ENCODE data around the gene SGSM2.
A peak's percentile ranks its signal among the peaks of the same experiment; 100 is the strongest.
"Not testable (repeated sequence)": the region's sequence is repeated elsewhere in the genome, so short reads cannot be mapped to it uniquely, and the experiment has no call there.

The SGSM2 gene, protein sequence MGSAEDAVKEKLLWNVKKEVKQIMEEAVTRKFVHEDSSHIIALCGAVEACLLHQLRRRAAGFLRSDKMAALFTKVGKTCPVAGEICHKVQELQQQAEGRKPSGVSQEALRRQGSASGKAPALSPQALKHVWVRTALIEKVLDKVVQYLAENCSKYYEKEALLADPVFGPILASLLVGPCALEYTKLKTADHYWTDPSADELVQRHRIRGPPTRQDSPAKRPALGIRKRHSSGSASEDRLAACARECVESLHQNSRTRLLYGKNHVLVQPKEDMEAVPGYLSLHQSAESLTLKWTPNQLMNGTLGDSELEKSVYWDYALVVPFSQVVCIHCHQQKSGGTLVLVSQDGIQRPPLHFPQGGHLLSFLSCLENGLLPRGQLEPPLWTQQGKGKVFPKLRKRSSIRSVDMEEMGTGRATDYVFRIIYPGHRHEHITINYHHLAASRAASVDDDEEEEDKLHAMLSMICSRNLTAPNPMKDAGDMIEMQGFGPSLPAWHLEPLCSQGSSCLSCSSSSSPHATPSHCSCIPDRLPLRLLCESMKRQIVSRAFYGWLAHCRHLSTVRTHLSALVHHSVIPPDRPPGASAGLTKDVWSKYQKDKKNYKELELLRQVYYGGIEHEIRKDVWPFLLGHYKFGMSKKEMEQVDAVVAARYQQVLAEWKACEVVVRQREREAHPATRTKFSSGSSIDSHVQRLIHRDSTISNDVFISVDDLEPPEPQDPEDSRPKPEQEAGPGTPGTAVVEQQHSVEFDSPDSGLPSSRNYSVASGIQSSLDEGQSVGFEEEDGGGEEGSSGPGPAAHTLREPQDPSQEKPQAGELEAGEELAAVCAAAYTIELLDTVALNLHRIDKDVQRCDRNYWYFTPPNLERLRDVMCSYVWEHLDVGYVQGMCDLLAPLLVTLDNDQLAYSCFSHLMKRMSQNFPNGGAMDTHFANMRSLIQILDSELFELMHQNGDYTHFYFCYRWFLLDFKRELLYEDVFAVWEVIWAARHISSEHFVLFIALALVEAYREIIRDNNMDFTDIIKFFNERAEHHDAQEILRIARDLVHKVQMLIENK

DNA sequence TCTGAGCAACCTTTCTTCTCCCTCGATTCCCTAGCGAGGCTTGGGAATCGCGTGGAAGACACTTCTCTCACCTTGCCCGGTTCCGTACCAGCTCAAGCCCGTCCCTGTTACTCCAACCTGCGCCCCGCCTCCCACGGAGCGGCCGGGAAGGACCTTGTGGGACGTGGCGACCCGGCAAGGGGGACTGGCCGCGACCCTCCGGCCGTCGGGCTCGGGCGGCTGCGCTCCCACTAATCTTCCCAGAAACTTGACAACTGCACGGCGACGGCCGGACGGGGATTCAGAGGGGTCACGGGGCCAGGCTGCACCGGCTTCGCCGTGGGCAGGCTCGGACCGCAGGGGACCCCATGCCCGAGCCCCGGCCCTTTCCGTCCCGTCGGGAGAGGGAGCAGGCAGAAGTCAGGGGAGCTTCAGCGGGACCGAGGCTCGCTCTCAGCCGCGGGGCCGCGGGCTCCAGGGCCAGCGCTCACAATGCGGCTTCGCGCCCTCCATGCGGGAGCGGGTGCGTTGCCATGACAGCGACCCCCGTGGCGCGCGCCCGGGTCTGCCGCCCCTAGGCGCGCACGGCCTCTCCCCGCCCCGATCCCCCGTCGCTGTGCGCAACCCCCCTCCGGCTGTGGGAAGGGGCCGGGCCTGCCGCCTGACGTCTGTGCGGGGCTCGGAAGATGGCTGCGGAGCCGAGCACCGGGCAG, at the start of gene SGSM2:
TSS of gene SGSM2 (plus strand) at position 650 of the 692 bp plus-strand sequence. CDS start 188 bp downstream, outside the sequence.
- peak in 42 of 51 donors; percentile 4 to 78 (median 50) for DNase-seq

DNA sequence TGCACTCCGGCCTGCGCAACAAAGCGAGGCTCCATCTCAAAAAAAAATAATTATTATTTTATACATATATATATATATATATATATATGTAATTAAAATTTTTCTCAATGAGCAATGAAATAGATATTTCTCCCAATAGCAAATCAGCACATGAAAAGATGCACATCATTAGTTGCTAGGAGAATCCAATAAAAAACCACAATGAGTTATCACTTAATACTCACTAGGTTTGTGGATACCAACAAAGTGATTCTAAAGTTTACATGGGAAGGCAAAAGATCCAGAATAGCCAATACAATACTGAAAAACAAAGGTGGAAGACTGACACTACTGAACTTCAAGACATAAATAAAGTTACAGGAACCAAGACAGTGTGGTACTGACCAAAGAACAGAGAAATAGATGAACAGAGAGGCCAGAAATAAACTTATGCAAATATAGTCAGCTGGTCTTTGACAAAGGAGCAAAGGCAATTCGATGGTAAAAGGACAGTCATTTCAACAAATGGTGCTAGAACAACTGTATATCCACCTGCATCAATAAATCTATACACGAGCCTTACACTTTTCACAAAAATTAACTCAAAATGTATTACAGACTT, 47.3 kb upstream of the SGSM2 start:
- DNase-seq, result no peak

DNA sequence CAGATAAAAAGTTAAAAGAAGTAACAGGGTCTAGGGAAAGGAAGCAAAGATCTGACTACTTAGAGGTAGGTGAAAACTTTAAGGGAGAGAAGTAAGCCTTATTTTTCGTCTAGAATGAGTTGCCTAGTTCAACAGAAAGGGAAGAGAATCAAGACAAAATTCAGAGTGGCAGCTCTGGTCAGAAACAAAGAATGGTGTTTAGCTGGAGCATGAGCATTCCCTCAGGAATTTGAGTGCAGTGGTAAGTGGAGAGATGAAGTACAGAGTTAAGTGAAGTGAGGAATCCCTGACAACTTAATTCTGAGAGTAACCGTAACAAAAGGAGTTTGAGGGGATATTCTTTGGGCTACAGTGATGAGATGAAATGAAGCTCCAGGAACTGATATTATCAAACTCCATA, 45.2 kb upstream of the SGSM2 start:
- no peak for DNase-seq

DNA sequence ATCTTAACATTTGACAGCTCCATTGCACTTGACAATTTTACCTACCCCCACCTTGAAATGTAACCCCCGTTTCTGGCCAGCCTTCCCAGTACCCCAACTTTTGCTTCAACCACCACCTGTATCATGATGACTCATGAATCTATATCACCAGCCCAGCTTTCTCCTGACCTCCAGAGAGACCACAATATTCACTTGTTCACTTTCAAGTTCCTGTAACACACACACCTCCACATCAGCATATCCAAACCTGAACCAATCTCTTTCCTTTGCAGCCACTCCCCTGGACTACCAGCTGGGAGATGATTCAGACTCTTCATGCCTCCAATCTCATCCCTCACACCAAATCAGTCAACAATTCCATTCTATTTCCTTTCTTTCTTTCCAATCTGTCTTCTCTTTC, 41.7 kb upstream of the SGSM2 start:
- no peak for DNase-seq

DNA sequence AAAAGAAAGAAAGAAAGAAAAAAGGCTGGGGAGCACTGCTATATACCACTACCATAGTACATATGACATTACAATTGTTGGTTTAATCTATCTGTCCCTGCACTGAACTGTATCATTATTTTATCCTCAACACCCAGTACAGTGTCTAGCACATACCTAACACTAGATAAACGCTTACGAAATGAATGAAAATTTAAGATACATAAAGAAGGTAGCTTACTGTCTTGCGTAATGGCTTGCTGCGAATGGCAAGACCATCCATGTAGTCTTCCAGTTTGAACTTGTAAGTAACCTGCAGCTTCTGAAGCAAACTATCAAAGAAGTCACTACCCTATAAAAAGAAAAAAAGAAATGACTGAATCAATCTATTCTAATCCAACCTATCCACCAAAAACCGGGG, 40.3 kb upstream of the SGSM2 start:
- DNase-seq, result no peak

DNA sequence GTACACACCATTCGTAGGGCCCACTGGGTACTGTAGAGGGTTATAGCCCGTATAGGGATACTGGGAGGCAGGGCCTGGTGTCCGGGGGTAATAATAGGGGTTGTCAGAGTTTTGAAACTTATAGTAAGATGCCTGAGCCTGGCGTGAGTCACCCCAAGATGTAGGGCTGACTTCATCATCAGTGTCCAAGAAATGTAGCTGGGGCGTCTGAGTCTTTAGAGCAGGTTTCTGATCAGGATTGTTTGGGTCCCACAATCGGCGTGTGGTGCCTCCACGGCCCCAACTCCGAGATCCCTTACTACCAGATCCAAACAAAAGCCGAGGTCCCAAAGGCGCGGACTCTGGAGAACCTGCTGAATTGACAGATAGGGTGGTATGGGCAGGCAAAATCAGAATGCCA, 38.2 kb upstream of the SGSM2 start:
- DNase-seq, result no peak

DNA sequence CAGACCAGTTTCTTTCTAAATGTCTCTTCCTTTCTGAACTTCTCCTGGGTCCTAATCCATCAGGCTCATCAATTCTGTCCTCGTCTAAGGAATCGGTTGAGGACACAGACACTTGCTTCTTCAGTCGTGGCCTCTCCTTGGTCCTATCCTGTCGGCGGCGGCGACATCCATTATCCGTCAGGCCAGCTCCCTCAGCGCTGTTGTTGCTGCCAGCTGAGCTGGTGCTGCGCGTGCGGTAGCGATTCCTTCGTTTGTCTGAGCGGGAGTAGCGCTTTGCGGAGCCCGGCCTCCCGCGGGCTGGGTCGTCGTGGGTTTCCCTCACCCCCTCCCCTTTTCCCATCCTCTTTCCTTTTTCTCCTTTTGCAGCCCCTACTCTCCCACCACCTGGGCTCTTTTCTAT, 37.5 kb upstream of the SGSM2 start:
- DNase-seq, result no peak

DNA sequence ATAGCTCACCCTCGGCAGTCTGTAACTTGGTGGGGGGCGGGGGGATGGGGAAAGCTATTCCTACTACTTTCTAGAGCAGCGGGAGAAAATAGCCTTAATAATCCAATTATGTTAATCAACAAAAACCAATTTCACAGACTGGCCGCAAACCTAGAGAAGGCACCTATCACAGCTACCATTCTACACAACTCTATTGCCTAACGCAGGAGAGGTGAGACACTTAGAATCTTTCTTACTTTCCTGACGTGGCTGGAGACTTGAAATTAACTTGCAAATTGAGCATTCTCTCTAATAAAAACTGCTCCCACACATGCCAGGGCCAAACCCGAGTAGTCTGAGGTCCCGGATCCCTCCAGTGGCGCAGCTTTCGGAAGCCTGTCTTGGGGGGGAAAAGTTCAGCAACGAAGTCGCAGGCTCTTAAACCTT, 34.5 kb upstream of the SGSM2 start:
- peak in 1 of 51 donors; percentile 33 for DNase-seq

DNA sequence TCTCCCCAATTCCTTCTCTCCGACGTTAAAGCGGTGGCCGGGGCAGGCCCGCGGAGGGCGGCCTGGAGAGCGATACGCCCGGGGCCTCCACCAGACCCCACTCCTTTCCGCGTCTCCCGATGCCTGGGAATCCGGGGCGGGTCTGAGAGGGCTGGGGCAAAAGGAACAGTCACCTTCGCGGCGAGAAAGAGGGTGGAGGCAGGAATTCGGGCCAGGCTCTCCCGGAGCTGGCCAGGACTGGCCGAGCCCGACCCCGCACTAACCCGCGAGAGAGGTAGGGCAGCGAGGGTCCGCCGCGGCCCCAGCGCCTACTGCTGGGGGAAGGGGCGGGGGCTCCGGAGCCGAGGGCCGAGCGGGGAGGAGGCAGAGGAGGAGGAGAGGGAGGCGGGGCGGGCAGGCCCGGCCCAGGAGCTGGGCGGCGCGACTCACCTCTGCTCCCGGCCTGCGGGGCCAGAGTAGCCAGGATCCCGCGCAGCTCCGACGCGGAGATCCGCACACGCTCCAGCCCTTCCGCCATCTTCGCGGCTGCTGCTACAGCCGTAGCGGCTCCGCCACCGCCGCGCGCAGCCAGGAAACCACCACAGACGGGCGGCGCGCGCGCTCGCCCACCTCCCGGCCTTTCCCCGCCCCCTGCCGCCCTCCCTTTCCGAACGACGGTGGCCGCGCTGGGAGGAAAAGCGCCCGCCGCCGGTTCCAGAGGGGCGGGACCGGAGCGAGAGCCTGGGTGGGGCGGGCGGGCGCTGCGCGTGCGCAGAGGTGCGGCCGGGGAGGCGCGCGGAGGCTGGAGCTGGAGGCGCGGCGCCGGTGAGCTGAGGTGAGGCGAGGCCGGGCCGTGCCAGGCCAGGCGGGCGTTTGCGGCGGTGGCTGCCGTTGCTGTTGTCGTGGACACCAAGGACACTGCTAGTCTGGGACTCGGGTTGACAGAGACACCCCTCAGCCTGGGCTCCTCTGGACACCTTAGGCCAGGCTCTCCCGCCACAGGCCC, 33.8 kb upstream of the SGSM2 start, which contains the start of the genes SMG6 and SRR:
TSS of gene SMG6 (minus strand) at position 582 of the 985 bp plus-strand sequence. CDS start at position 517, 65 bp downstream.
TSS of gene SRR (plus strand) at position 747 of the 985 bp plus-strand sequence. CDS start 11,611 bp downstream, outside the sequence.
- DNase-seq, result peak; percentile 41 to 95 (median 88)

DNA sequence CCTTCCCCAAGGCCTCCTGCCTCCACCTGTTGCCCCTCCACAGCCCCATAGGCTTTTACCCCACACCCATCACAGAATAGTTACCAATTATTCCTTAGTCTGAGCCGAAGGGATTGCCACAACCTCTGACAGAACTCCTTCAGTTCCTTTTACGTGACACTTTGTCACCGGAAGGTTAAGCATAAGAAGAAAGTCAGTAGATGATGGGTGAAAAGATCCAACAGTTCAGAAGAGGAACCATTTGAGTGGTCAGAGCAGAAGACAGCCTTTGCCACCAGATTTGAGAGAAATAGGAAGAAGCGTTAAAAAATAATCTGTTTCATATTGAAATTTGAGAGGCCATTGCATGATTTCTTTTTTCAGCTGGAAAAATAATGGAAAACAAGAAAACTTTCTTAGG, 32.4 kb upstream of the SGSM2 start:
- DNase-seq, result no peak

DNA sequence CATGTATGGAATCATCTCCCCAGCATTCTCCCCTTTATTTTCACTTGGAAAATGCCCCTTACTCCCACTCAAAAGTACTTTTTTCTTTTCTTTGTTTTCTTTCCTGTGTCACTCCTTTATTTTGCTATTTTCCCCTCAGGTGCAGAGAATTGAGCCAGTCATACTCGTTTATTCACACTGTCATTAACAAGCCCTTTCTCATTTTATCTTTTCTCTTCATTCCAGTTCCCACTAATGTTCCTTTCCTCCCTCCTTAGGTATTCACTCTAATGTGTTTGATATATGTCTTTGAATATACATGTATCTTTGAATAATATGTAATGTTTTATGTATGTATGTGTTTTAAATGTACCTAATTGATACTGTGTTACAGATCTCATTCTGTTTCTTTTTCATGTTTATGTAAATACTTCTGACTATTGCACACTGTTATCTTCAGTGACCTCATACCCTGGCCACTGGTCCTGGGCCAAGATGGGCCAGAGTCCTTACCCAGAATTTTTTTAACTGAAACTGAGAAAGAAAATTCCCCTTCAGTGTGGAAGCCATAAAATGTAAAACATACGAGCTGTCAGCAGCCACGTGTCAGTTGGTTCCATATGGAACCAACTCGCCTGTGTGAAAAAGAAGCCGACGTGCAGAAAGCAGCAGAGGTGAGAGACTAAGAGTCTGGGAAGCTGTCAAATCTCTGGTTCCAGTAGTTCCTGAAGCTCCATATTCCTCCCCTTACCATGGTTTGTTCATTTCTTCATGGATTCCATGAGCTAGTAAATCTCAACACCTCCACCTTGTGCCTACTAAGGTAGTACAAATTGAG, 27.8 kb upstream of the SGSM2 start:
- DNase-seq, result no peak

DNA sequence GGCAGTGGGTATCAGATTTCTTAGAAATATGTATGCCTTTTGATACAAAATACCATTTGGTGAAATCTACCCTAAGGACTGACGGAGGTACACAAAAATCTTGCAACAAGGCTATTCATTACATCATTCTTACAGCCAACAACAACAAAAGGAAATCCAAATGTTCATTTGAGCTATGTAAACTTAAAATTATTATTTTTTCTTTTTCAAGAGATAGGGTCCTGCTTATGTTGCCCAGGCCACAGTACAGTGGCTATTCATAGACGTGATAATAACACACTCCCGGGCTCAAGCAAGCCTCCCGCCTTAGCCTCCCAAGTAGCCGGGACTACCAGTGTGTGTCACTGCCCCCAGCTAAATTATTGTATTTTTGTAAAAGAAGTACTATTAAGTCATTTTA, 24.6 kb upstream of the SGSM2 start:
- DNase-seq, result no peak

DNA sequence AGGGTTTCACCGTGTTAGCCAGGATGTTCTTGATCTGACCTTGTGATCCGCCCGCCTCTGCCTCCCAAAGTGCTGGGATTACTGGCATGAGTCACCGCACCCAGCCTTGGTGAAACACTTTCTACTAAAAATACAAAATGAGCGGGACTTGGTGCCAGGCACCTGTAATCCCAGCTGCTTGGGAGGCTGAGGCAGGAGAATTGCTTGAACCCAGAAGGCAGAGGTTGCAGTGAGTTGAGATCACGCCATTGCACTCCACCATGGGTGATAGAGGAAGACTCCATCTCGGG, 20.4 kb upstream of the SGSM2 start:
- DNase-seq, result not testable (repeated sequence)

DNA sequence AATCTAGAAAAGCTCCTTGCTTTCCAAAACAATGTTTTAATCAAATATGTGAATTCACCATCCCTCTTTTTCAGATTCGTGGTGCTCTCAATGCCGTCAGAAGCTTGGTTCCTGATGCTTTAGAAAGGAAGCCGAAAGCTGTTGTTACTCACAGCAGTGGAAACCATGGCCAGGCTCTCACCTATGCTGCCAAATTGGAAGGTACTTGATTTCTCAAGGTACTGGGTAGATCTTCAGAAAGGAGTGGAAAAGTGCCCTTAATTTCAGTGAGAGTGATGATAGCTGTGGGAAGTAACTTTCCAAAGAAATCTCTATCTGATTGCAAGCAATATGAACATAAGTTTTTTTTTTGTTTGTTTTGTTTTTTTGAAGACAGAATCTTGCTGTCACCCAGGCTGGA, 19.5 kb upstream of the SGSM2 start:
- DNase-seq, result no peak

DNA sequence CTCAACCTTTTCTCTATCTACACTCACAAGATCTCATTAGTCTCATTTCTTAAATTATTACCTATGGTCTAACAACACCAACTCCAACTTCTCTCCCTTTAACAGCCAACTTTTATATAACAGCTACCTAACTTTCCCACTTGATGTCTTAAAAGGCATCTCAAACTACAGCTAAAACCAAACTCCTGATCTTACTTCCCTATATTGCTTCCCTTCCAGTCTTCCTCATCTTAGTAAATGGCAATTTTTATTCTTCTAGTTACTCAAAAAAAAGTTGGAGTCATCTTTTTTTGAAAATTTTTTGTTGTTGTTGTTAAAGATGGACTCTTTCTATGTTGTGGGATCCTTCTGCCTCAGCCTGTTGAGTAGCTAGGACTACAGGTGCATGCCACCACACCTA, 18.2 kb upstream of the SGSM2 start:
- DNase-seq, result no peak

DNA sequence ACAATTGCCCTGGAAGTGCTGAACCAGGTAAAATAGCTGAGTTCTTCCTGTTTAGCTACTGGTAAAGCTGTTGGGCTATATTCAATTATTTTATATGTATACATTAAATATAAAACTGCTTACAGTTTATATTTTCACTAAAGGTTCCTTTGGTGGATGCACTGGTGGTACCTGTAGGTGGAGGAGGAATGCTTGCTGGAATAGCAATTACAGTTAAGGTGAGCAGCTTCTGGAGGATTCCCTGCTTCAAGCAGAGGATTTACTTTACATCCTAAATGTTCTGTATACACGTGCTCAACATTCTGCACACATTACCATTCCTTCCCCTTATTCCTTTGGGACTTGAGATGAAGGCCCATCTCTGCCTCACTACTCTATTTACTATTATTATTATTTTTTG, 15.9 kb upstream of the SGSM2 start:
- DNase-seq, result no peak

DNA sequence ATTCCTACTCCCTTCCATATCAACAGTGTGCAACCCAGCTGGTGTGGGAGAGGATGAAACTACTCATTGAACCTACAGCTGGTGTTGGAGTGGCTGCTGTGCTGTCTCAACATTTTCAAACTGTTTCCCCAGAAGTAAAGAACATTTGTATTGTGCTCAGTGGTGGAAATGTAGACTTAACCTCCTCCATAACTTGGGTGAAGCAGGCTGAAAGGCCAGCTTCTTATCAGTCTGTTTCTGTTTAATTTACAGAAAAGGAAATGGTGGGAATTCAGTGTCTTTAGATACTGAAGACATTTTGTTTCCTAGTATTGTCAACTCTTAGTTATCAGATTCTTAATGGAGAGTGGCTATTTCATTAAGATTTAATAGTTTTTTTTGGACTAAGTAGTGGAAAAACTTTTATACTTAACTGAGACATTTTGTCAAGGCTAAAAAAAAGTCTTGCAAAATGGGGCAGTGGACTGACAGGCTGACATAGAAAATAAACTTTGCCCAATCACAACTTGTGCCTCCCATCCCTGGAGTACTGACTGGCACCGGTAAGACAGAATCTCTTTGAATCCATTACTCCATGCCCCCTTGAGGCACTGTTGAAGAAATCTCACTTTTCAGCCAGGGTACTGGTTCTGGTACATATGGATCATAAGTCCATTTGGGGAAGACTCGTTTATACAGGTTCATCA, 13.5 kb upstream of the SGSM2 start:
- no peak for DNase-seq

DNA sequence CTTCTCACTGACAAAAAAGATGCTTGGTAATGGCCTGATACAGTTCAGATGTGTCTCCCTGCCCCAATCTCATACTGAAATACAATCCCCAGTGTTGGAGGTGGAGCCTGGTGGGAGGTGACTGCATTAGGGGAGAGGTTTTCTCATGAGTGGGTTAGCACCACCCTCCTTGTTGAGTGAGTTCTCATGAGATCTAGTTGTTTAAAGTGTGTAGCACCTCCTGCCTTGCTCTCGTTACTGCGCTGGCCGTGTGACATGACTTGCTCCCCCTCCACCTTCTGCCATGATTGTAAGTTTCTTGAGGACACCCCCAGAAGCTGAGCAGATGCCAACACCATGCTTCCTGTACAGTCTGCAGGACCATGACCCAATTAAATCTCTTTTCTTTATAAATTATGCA, 6.0 kb upstream of the SGSM2 start:
- no peak for DNase-seq
